Panc1 (cell line): ENCODE results near the gene MYORG. TPM values are rescaled to one million over a fixed set of nuclear protein-coding genes. Genes with fewer than 3 reads are reported as not detected.
A peak's percentile ranks its signal among the peaks of the same experiment; 100 is the strongest.

Experiments
- ATAC-seq: fragments of 200-7000 bp; cut with Tn5 transposase; 2 replicates; pipeline ENCODE4 v1.9.1; 2020; ENCODE audit warnings: mild to moderate bottlenecking, moderate library complexity
- BruUV-seq: library from RNA; stranded (reverse); fragments of 400-500 nt; replicated peaks from 2 replicates; lab custom pipeline; 2021; lab: Mats Ljungman, UMichigan
- CTCF ChIA-PET: fragments of 300-600 bp; sonication (Branson Sonifier 250); formaldehyde crosslinking; loops from one replicate; lab custom pipeline; 2022; ENCODE audit warnings: antibody characterized with exemption; lab: Charles Lee
- POLR2A ChIA-PET: fragments of 300-600 bp; sonication (Branson Sonifier 250); formaldehyde crosslinking; loops from one replicate; lab custom pipeline; 2022; ENCODE audit warnings: antibody characterized with exemption; lab: Charles Lee
- DNase-seq: peaks from one replicate; pipeline ENCODE4 v3.0.0-alpha.2; 2010; ENCODE audit warnings: low read depth, low spot score
- H3K27ac ChIP-seq: 2 replicates; pipeline ENCODE4 v1.5.1; 2011; ENCODE audit warnings: mild to moderate bottlenecking, low read length, inconsistent platforms
- H3K27me3 ChIP-seq: fragments of 200-500 bp; sonication (Bioruptor generic); 2 replicates; pipeline ENCODE4 v1.6.0; 2014; ENCODE audit warnings: low read length, inconsistent platforms; ENCODE audit not compliant: control insufficient read depth, insufficient read depth
- H3K36me3 ChIP-seq: fragments of 200-500 bp; sonication (Bioruptor generic); 2 replicates; pipeline ENCODE4 v1.5.1; 2014; ENCODE audit warnings: inconsistent platforms, mild to moderate bottlenecking, low read length, moderate library complexity; ENCODE audit not compliant: control insufficient read depth, insufficient read depth
- H3K4me1 ChIP-seq: 2 replicates; pipeline ENCODE4 v1.5.1; 2011; ENCODE audit warnings: inconsistent platforms, mild to moderate bottlenecking, low read length, moderate library complexity; ENCODE audit not compliant: control insufficient read depth, insufficient read depth
- H3K4me3 ChIP-seq, 2 experiments: 2 replicates each; pipeline ENCODE4 v1.5.1; 2011 to 2012; ENCODE audit warnings: low read depth in 2 of 2, low read length in 2 of 2, mild to moderate bottlenecking in 2 of 2, inconsistent platforms in 1 of 2, moderate library complexity in 1 of 2
- H3K9me3 ChIP-seq: fragments of 200-500 bp; sonication (Bioruptor generic); 2 replicates; pipeline ENCODE4 v1.5.1; 2014; ENCODE audit warnings: low read depth, mild to moderate bottlenecking, inconsistent platforms, low read length, moderate library complexity; ENCODE audit not compliant: control insufficient read depth, insufficient read depth
- POLR2AphosphoS5 ChIP-seq: IDR thresholded peaks from 2 replicates; pipeline ENCODE4 v1.6.1; 2012; ENCODE audit warnings: mild to moderate bottlenecking, low read depth, low read length, moderate library complexity
- REST ChIP-seq, 2 experiments: IDR thresholded peaks; 2 replicates each; pipeline ENCODE4 v1.6.1; 2011 to 2012; ENCODE audit warnings: low read depth in 2 of 2, control low read depth in 1 of 2, low read length in 1 of 2, mild to moderate bottlenecking in 1 of 2, moderate library complexity in 1 of 2; ENCODE audit not compliant: insufficient read depth in 1 of 2
- SIN3A ChIP-seq: IDR thresholded peaks from 2 replicates; pipeline ENCODE4 v1.6.1; 2012; ENCODE audit warnings: low read depth, mild to moderate bottlenecking, low read length, moderate library complexity, borderline replicate concordance; ENCODE audit not compliant: insufficient read depth
- TCF7L2 ChIP-seq: IDR thresholded peaks from 2 replicates; pipeline ENCODE4 v1.6.1; 2011; ENCODE audit warnings: mild to moderate bottlenecking, low read depth, low read length, inconsistent platforms
- in situ Hi-C: cut with HindIII; loops from 2 replicates; pipeline ENCODE4 v1.10.0; 2016; ENCODE audit warnings: low sequenced_read_pairs, low pct_unique_long_range_greater_than_20kb
- intact Hi-C: fragments of 100-400 bp; cut with micrococcal nuclease; formaldehyde crosslinking; loops from one replicate; pipeline ENCODE4 v1.10.0; 2022; ENCODE audit not compliant: unreplicated experiment
- total RNA-seq: library from RNA; stranded (reverse); gene quantifications from one replicate; pipeline ENCODE4 v1.2.1, GENCODE V29; 2021; ENCODE audit not compliant: unreplicated experiment
- TF ChIP-seq, protein P1 (sequence below): fragments of 450-650 bp; IDR thresholded peaks from 2 replicates; pipeline ENCODE4 v1.5.1; 2017; ENCODE audit warnings: mild to moderate bottlenecking

MYORG gene
- total RNA-seq, 1 experiment from 2014 or later = 9.7 TPM

GRCh38 chr9:34374905-34375552 lies 1.7 kb downstream of the MYORG start:
- Histone ChIP-seq H3K9me3 (no peaks in the 10 kb centered on the region), H3K4me3 (no peak overlapping the region), H3K4me1 (peaks cover 16% of the 10 kb centered on the region), H3K27ac (no peak overlapping the region), H3K36me3 (no peaks in the 10 kb centered on the region), H3K27me3 (no peaks in the 10 kb centered on the region)
- BruUV-seq = TSS peak; percentile 72
- TF ChIP-seq SIN3A (no peak), TCF7L2 (no peak), REST (IDR thresholded peaks at IDR 0.05; ENCODE audit: insufficient read depth in 1 of 2, low read depth in 2 of 2, low read length in 1 of 2) (no peak), POLR2AphosphoS5 (no peak)
- TF ChIP-seq, protein P1, sequence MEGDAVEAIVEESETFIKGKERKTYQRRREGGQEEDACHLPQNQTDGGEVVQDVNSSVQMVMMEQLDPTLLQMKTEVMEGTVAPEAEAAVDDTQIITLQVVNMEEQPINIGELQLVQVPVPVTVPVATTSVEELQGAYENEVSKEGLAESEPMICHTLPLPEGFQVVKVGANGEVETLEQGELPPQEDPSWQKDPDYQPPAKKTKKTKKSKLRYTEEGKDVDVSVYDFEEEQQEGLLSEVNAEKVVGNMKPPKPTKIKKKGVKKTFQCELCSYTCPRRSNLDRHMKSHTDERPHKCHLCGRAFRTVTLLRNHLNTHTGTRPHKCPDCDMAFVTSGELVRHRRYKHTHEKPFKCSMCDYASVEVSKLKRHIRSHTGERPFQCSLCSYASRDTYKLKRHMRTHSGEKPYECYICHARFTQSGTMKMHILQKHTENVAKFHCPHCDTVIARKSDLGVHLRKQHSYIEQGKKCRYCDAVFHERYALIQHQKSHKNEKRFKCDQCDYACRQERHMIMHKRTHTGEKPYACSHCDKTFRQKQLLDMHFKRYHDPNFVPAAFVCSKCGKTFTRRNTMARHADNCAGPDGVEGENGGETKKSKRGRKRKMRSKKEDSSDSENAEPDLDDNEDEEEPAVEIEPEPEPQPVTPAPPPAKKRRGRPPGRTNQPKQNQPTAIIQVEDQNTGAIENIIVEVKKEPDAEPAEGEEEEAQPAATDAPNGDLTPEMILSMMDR = no peak
- in situ Hi-C loops = no loop called here
- no peak for DNase-seq
- no peak for ATAC-seq
- intact Hi-C loops = loop anchor here (5.0 kb wide), 1 partner anchor 118 kb away; no protein-coding TSS in a partner anchor
- CTCF ChIA-PET = interaction anchor here (0.6 to 1.5 kb wide), 3 partner anchors 29 to 120 kb away, joined by 3 to 10 read pairs (median 3); no protein-coding TSS in a partner anchor
- POLR2A ChIA-PET = interaction anchor here (0.6 kb wide), 1 partner anchor 23 kb away, joined by 6 read pairs; no protein-coding TSS in a partner anchor

GRCh38 chr9:34374339-34374738 lies 2.4 kb downstream of the MYORG start:
- ATAC-seq (no peak), DNase-seq (no peak)
- CTCF ChIA-PET = interaction anchor here (1.2 to 1.5 kb wide), 2 partner anchors 30 to 120 kb away, joined by 3 read pairs; no protein-coding TSS in a partner anchor
- H3K27me3 ChIP-seq = no peaks in the 10 kb centered on the region
- H3K4me3 ChIP-seq = no peak overlapping the region
- BruUV-seq = no TSS peak
- POLR2A ChIA-PET = interaction anchor here (0.6 kb wide), 1 partner anchor 147 kb away, joined by 3 read pairs; no protein-coding TSS in a partner anchor
- TF ChIP-seq POLR2AphosphoS5 (no peak), TCF7L2 (no peak), SIN3A (no peak), REST (IDR thresholded peaks at IDR 0.05; ENCODE audit: insufficient read depth in 1 of 2, low read depth in 2 of 2, low read length in 1 of 2) (no peak)
- TF ChIP-seq, protein P1 = no peak
- no peaks in the 10 kb centered on the region for H3K36me3 ChIP-seq
- peaks cover 10% of the 10 kb centered on the region for H3K4me1 ChIP-seq
- intact Hi-C loops (no loop called here), in situ Hi-C loops (no loop called here)
- H3K9me3 ChIP-seq = no peaks in the 10 kb centered on the region
- H3K27ac ChIP-seq = no peak overlapping the region
